BLaER1 (cell line): ENCODE measurements around the gene BIRC6.
"Not testable (repeated sequence)": the region's sequence is repeated elsewhere in the genome, so short reads cannot be mapped to it uniquely, and the experiment has no call there.

Experiments used
- H3K27ac ChIP-seq: shearing (Covaris generic); formaldehyde crosslinking; 2 replicates; pipeline ENCODE4 v1.8.1; 2022
- H3K27me3 ChIP-seq: shearing (Covaris generic); formaldehyde crosslinking; 2 replicates; pipeline ENCODE4 v1.8.1; 2022
- H3K36me3 ChIP-seq: shearing (Covaris generic); formaldehyde crosslinking; 2 replicates; pipeline ENCODE4 v1.8.1; 2022
- H3K4me1 ChIP-seq: shearing (Covaris generic); formaldehyde crosslinking; 2 replicates; pipeline ENCODE4 v1.8.1; 2022
- H3K4me2 ChIP-seq: shearing (Covaris generic); formaldehyde crosslinking; 2 replicates; pipeline ENCODE4 v1.8.1; 2022
- H3K4me3 ChIP-seq: shearing (Covaris generic); formaldehyde crosslinking; 2 replicates; pipeline ENCODE4 v1.8.1; 2022
- H3K9ac ChIP-seq: shearing (Covaris generic); formaldehyde crosslinking; 2 replicates; pipeline ENCODE4 v1.8.1; 2022
- H3K9me3 ChIP-seq: shearing (Covaris generic); formaldehyde crosslinking; 2 replicates; pipeline ENCODE4 v1.8.1; 2022
- H4K20me1 ChIP-seq: shearing (Covaris generic); formaldehyde crosslinking; 2 replicates; pipeline ENCODE4 v1.8.1; 2022
- Cebpa-rat ChIP-seq: shearing (Covaris generic); IDR thresholded peaks from 2 replicates; pipeline ENCODE4 v1.8.1; 2022

The BIRC6 gene

GRCh38 chr2:32523686-32524085 is 166.9 kb downstream of the BIRC6 start:
- no peak for TF ChIP-seq Cebpa-rat
- Histone ChIP-seq H3K27ac (no peak overlapping the region), H3K4me3 (no peak overlapping the region), H3K4me2 (no peak overlapping the region), H3K9ac (no peak overlapping the region), H3K9me3 (no peaks in the 10 kb centered on the region), H3K4me1 (no peaks in the 10 kb centered on the region), H3K27me3 (no peaks in the 10 kb centered on the region), H3K36me3 (peaks cover 84% of the 10 kb centered on the region), H4K20me1 (peaks cover 10% of the 10 kb centered on the region; the same call in 1 of the 2 replicates)

GRCh38 chr2:32532341-32532740 is 175.5 kb downstream of the BIRC6 start:
- Histone ChIP-seq H4K20me1 (no peaks in the 10 kb centered on the region), H3K4me3 (no peak overlapping the region), H3K27me3 (no peaks in the 10 kb centered on the region), H3K4me1 (no peaks in the 10 kb centered on the region), H3K4me2 (no peak overlapping the region), H3K9me3 (peaks cover 15% of the 10 kb centered on the region), H3K36me3 (peaks cover 71% of the 10 kb centered on the region), H3K9ac (no peak overlapping the region), H3K27ac (no peak overlapping the region)
- TF ChIP-seq Cebpa-rat: no peak

GRCh38 chr2:32532961-32533360 is 176.1 kb downstream of the BIRC6 start:
- no peak for TF ChIP-seq Cebpa-rat
- H3K27me3 ChIP-seq: no peaks in the 10 kb centered on the region
- H3K36me3 ChIP-seq: peaks cover 71% of the 10 kb centered on the region
- H3K9ac ChIP-seq: no peak overlapping the region
- no peak overlapping the region for H3K4me3 ChIP-seq
- H3K4me2 ChIP-seq: no peak overlapping the region
- H3K9me3 ChIP-seq: peaks cover 15% of the 10 kb centered on the region
- H3K27ac ChIP-seq: no peak overlapping the region
- H3K4me1 ChIP-seq: no peaks in the 10 kb centered on the region
- H4K20me1 ChIP-seq: no peaks in the 10 kb centered on the region

GRCh38 chr2:32534831-32535230 is 178.0 kb downstream of the BIRC6 start:
- H3K9me3 ChIP-seq: peaks cover 15% of the 10 kb centered on the region
- no peak overlapping the region for H3K27ac ChIP-seq
- TF ChIP-seq Cebpa-rat: no peak
- H3K27me3 ChIP-seq: no peaks in the 10 kb centered on the region
- no peak overlapping the region for H3K4me3 ChIP-seq
- H3K4me1 ChIP-seq: no peaks in the 10 kb centered on the region
- H3K9ac ChIP-seq: no peak overlapping the region
- no peaks in the 10 kb centered on the region for H4K20me1 ChIP-seq
- H3K4me2 ChIP-seq: no peak overlapping the region
- peaks cover 66% of the 10 kb centered on the region for H3K36me3 ChIP-seq

- H3K27me3 ChIP-seq: no peaks in the 10 kb centered on the region
- no peak for TF ChIP-seq Cebpa-rat
- no peaks in the 10 kb centered on the region for H3K4me1 ChIP-seq
These were observed 181.9 kb downstream of the BIRC6 start for GRCh38 chr2:32538735-32539134.

DNA sequence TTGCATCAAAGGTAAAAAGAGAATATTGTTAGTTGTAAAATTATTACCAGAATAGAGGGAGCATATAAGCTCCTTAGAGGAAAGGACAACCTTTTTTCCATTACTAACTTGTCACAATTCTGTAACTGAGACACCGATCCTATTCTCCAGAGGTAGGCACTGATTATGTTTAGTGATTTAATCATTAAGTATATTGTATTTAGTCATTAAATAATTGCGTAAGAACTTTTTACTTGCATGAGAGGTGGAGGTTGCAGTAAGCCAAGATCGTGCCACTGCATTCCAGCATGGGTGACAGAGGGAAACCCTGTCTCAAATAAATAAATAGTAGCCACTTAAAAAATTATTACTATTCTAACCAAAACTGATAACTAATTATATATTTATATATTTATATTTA is 195.7 kb downstream of the BIRC6 start:
- H3K4me3 ChIP-seq, H3K9ac ChIP-seq, H3K4me2 ChIP-seq, H3K27me3 ChIP-seq, H3K27ac ChIP-seq, H3K9me3 ChIP-seq, H3K4me1 ChIP-seq: not testable (repeated sequence)
- peaks cover 12% of the 10 kb centered on the region; the same call in 1 of the 2 replicates for H4K20me1 ChIP-seq
- H3K36me3 ChIP-seq: peaks cover 42% of the 10 kb centered on the region

More at GRCh38 chr2:32538735-32539134, 181.9 kb downstream of the BIRC6 start:
- H3K4me2 ChIP-seq: no peak overlapping the region
- H3K9me3 ChIP-seq: peaks cover 9% of the 10 kb centered on the region
- no peaks in the 10 kb centered on the region for H4K20me1 ChIP-seq
- H3K4me3 ChIP-seq: no peak overlapping the region
- no peak overlapping the region for H3K9ac ChIP-seq
- peaks cover 47% of the 10 kb centered on the region for H3K36me3 ChIP-seq
- H3K27ac ChIP-seq: no peak overlapping the region

DNA sequence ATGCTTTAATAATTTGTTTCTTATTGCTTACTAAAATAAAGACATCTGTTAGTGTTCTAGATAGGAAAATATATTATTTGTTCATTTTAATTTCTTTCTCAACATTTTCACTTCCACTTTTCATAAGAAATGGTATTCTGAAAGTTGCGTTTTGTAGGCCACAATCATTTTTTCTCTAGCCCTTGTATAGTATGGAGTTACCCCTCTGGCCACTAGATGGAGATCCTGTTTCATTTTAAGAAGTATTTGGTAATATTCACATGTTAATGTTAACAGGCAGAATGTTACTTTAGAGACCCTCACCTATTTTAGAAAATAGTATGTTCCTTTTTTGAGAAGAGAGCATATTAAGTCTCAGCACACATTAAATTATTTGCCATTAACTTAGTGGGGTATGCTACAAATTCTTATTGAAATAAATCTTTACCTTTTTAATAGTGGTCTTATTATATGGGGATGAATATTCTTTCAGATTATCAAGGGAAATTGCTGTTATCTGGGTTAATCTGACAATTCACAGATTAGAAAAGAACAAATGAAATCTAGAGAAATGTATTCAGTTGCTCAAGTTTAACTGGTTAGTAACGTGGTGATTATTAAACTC is 197.1 kb downstream of the BIRC6 start:
- Histone ChIP-seq H3K9ac (no peak overlapping the region), H3K4me1 (no peaks in the 10 kb centered on the region), H3K9me3 (no peaks in the 10 kb centered on the region), H3K4me2 (no peak overlapping the region), H3K4me3 (no peak overlapping the region), H4K20me1 (peaks cover 12% of the 10 kb centered on the region; the same call in 1 of the 2 replicates), H3K27ac (no peak overlapping the region), H3K36me3 (peaks cover 32% of the 10 kb centered on the region), H3K27me3 (no peaks in the 10 kb centered on the region)
- no peak for TF ChIP-seq Cebpa-rat

GRCh38 chr2:32558492-32558891 is 201.7 kb downstream of the BIRC6 start:
- Histone ChIP-seq H3K9me3 (peaks cover 7% of the 10 kb centered on the region; the same call in 1 of the 2 replicates), H3K9ac (no peak overlapping the region), H3K27ac (no peak overlapping the region), H4K20me1 (peaks cover under 1% of the 10 kb centered on the region; the same call in 1 of the 2 replicates), H3K4me2 (no peak overlapping the region), H3K36me3 (peaks cover 58% of the 10 kb centered on the region), H3K4me3 (no peak overlapping the region), H3K27me3 (no peaks in the 10 kb centered on the region), H3K4me1 (no peaks in the 10 kb centered on the region)
- no peak for TF ChIP-seq Cebpa-rat

DNA sequence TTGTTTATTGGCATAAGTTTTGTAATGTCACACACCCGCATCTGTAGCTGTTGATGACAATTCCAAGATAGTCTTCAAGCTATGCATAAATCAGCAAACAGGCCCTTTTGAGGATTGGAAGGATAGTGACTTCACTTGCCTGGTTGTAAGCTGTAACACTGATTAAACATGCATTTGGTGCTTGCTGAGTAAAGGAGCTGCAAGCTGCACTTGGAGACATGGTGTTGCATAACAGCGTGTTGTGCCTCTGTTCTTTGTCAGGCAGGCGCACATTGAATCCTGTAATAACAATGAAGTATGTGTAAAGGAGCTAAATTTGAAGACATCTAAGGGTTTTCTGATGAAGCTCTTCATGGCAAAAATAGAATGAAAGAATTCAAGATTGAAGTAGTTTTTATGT is 202.3 kb downstream of the BIRC6 start:
- no peak overlapping the region for H3K27ac ChIP-seq
- no peak overlapping the region for H3K4me2 ChIP-seq

GRCh38 chr2:32562906-32563305 is 206.1 kb downstream of the BIRC6 start:
- Histone ChIP-seq H3K4me3 (no peak overlapping the region), H3K9ac (no peak overlapping the region), H4K20me1 (no peaks in the 10 kb centered on the region), H3K4me2 (no peak overlapping the region), H3K4me1 (no peaks in the 10 kb centered on the region), H3K27me3 (no peaks in the 10 kb centered on the region), H3K36me3 (peaks cover 75% of the 10 kb centered on the region), H3K27ac (no peak overlapping the region), H3K9me3 (peaks cover 45% of the 10 kb centered on the region)
- TF ChIP-seq Cebpa-rat: no peak

More for the DNA sequence above, 202.3 kb downstream of the BIRC6 start:
- TF ChIP-seq Cebpa-rat: no peak
- no peaks in the 10 kb centered on the region for H4K20me1 ChIP-seq
- H3K27me3 ChIP-seq: no peaks in the 10 kb centered on the region
- peaks cover 13% of the 10 kb centered on the region for H3K9me3 ChIP-seq
- no peak overlapping the region for H3K4me3 ChIP-seq
- no peak overlapping the region for H3K9ac ChIP-seq
- H3K36me3 ChIP-seq: peaks cover 64% of the 10 kb centered on the region
- H3K4me1 ChIP-seq: no peaks in the 10 kb centered on the region
